ENCODE results near the gene NPRL2.

DNA sequence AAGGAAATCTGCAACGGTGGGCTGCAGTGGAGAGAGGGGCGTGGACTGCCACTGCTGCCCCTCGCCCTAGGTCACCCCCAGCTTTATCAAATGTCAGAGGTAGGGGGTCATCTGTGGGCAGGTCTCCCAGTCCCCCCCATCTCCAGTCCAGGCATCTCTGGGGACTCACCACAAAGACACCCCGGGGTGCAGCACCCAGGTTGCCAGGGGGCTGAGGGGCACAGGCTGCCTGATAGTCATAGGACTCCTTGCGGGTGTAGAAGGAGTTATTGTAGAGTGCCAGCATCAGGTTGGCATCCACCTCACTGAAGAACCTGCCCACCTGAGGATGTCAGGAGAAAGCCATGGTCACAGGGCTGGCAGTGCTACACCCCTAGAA lies 15.3 kb upstream of the NPRL2 start:
- TF ChIP-seq, protein P1, sequence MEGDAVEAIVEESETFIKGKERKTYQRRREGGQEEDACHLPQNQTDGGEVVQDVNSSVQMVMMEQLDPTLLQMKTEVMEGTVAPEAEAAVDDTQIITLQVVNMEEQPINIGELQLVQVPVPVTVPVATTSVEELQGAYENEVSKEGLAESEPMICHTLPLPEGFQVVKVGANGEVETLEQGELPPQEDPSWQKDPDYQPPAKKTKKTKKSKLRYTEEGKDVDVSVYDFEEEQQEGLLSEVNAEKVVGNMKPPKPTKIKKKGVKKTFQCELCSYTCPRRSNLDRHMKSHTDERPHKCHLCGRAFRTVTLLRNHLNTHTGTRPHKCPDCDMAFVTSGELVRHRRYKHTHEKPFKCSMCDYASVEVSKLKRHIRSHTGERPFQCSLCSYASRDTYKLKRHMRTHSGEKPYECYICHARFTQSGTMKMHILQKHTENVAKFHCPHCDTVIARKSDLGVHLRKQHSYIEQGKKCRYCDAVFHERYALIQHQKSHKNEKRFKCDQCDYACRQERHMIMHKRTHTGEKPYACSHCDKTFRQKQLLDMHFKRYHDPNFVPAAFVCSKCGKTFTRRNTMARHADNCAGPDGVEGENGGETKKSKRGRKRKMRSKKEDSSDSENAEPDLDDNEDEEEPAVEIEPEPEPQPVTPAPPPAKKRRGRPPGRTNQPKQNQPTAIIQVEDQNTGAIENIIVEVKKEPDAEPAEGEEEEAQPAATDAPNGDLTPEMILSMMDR (conservative IDR thresholded peaks at IDR 0.05; ENCODE audit: low read length) = no peak
- TF ChIP-seq EZH2phosphoT487 (IDR thresholded peaks at IDR 0.05; ENCODE audit: borderline replicate concordance, low read depth, low read length) = no peak
